Hepatocyte (in vitro differentiated cells): ENCODE measurements around the gene DDX5. TPM values are rescaled to one million over a fixed set of nuclear protein-coding genes. Genes with fewer than 3 reads are reported as not detected.

Source experiments
- DNase-seq: peaks from one replicate; pipeline ENCODE4 v3.0.0-alpha.2; 2016; ENCODE audit warnings: low spot score
- H2AFZ ChIP-seq: fragments of 200-600 bp; sonication (generic); 2 replicates; pipeline ENCODE4 v1.6.0; 2016; ENCODE audit warnings: antibody characterized with exemption, mild to moderate bottlenecking
- H3K27ac ChIP-seq: fragments of 200-600 bp; sonication (generic); 2 replicates; pipeline ENCODE4 v1.5.1; 2016; ENCODE audit warnings: mild to moderate bottlenecking
- H3K27me3 ChIP-seq: fragments of 200-600 bp; sonication (generic); 2 replicates; pipeline ENCODE4 v1.6.1; 2016
- H3K36me3 ChIP-seq: fragments of 200-600 bp; sonication (generic); replicated peaks from 2 replicates; pipeline ENCODE4 v1.5.1; 2016; ENCODE audit warnings: low read depth; ENCODE audit not compliant: insufficient read depth
- H3K4me1 ChIP-seq: fragments of 200-600 bp; sonication (generic); 2 replicates; pipeline ENCODE4 v1.5.1; 2016; ENCODE audit warnings: mild to moderate bottlenecking, moderate library complexity; ENCODE audit not compliant: insufficient read depth
- H3K4me2 ChIP-seq: fragments of 200-600 bp; sonication (generic); 2 replicates; pipeline ENCODE4 v1.6.0; 2016
- H3K4me3 ChIP-seq: fragments of 200-600 bp; sonication (generic); 2 replicates; pipeline ENCODE4 v1.5.1; 2016; ENCODE audit warnings: mild to moderate bottlenecking
- H3K79me2 ChIP-seq: fragments of 200-600 bp; sonication (generic); 2 replicates; pipeline ENCODE4 v1.6.0; 2017; ENCODE audit warnings: mild to moderate bottlenecking
- H3K9me2 ChIP-seq: fragments of 200-600 bp; sonication (generic); replicated peaks from 2 replicates; pipeline ENCODE4 v1.6.0; 2017; ENCODE audit warnings: mild to moderate bottlenecking; ENCODE audit not compliant: insufficient read depth
- H3K9me3 ChIP-seq: fragments of 200-600 bp; sonication (generic); 2 replicates; pipeline ENCODE4 v1.5.1; 2016; ENCODE audit warnings: low read depth, mild to moderate bottlenecking
- H4K20me1 ChIP-seq: fragments of 200-600 bp; sonication (generic); 2 replicates; pipeline ENCODE4 v1.6.0; 2016; ENCODE audit warnings: mild to moderate bottlenecking; ENCODE audit not compliant: insufficient read depth, poor library complexity, severe bottlenecking
- CTCF ChIP-seq: fragments of 200-600 bp; sonication (generic); IDR thresholded peaks from 2 replicates; pipeline ENCODE4 v1.5.1; 2016; ENCODE audit warnings: antibody characterized with exemption, mild to moderate bottlenecking; ENCODE audit not compliant: poor library complexity
- EZH2 ChIP-seq: fragments of 200-600 bp; sonication (generic); IDR thresholded peaks from 2 replicates; pipeline ENCODE4 v1.6.1; 2016; ENCODE audit warnings: antibody characterized with exemption, mild to moderate bottlenecking, borderline replicate concordance
- EZH2phosphoT487 ChIP-seq: fragments of 200-600 bp; sonication (generic); IDR thresholded peaks from one replicate; pipeline ENCODE4 v1.6.1; 2018; ENCODE audit warnings: antibody characterized with exemption, mild to moderate bottlenecking, low read depth, moderate library complexity; ENCODE audit not compliant: unreplicated experiment, severe bottlenecking
- WGBS: methylation state at CpG from one replicate; pipeline ENCODE4 v1.1.6; 2016; ENCODE audit warnings: low lambda C conversion rate; ENCODE audit errors: missing lambda C conversion rate; 5-methylcytosine and 5-hydroxymethylcytosine counted together
- polyA plus RNA-seq: library from polyadenylated mRNA; unstranded; fragments of >200 nt; fragmentation: Nextera tagmentation; extraction: Ambion mirVana; gene quantifications from 2 replicates; pipeline ENCODE4 v1.2.1, GENCODE V29; 2016
- total RNA-seq: library from RNA; depleted of rRNA; stranded (reverse); fragments of >200 nt; gene quantifications from 2 replicates; pipeline ENCODE4 v1.2.3, GENCODE V29; 2014

DDX5 gene
- total and polyA plus RNA-seq, 2 experiments from 2014 or later = 513 to 786 TPM

- no peak for DNase-seq
- TF ChIP-seq CTCF (no peak), EZH2 (no peak), EZH2phosphoT487 (no peak)
- no peaks in the 10 kb centered on the region for H3K9me3 ChIP-seq
- H3K27me3 ChIP-seq = no peaks in the 10 kb centered on the region
- H2AFZ ChIP-seq = no peak overlapping the region
- WGBS = 89% methylated on average over 5 of the region's 5 CpGs
- no peaks in the 10 kb centered on the region for H4K20me1 ChIP-seq
- H3K4me3 ChIP-seq = no peak overlapping the region
- no peak overlapping the region for H3K4me2 ChIP-seq
- H3K79me2 ChIP-seq = no peaks in the 10 kb centered on the region
- H3K27ac ChIP-seq = no peak overlapping the region
- H3K9me2 ChIP-seq = no peaks in the 10 kb centered on the region
- H3K36me3 ChIP-seq = no peaks in the 10 kb centered on the region
- no peaks in the 10 kb centered on the region for H3K4me1 ChIP-seq
These were observed 34.2 kb upstream of the DDX5 start for GRCh38 chr17:64540118-64540776.

GRCh38 chr17:64538508-64539130 lies 32.5 kb upstream of the DDX5 start:
- WGBS = 86% methylated on average over 7 of the region's 7 CpGs
- H3K4me2 ChIP-seq = no peak overlapping the region

GRCh38 chr17:64537488-64537887 lies 31.4 kb upstream of the DDX5 start:
- Histone ChIP-seq H3K4me1 (no peaks in the 10 kb centered on the region), H3K27ac (no peak overlapping the region), H2AFZ (no peak overlapping the region), H3K4me3 (no peak overlapping the region), H3K79me2 (no peaks in the 10 kb centered on the region), H4K20me1 (no peaks in the 10 kb centered on the region), H3K9me2 (no peaks in the 10 kb centered on the region), H3K4me2 (no peak overlapping the region), H3K9me3 (no peaks in the 10 kb centered on the region), H3K27me3 (no peaks in the 10 kb centered on the region), H3K36me3 (no peaks in the 10 kb centered on the region)
- WGBS = 94% methylated on average over 5 of the region's 5 CpGs
- DNase-seq = no peak
- TF ChIP-seq EZH2phosphoT487 (no peak), EZH2 (no peak), CTCF (no peak)

More at GRCh38 chr17:64538508-64539130, 32.5 kb upstream of the DDX5 start:
- Histone ChIP-seq H3K9me2 (no peaks in the 10 kb centered on the region), H3K4me1 (no peaks in the 10 kb centered on the region), H3K27me3 (no peaks in the 10 kb centered on the region), H3K79me2 (no peaks in the 10 kb centered on the region), H3K36me3 (no peaks in the 10 kb centered on the region), H4K20me1 (no peaks in the 10 kb centered on the region), H2AFZ (no peak overlapping the region), H3K4me3 (no peak overlapping the region), H3K9me3 (no peaks in the 10 kb centered on the region), H3K27ac (no peak overlapping the region)
- TF ChIP-seq EZH2 = no peak
- DNase-seq = no peak

GRCh38 chr17:64536913-64537312 lies 30.8 kb upstream of the DDX5 start:
- H3K9me2 ChIP-seq = no peaks in the 10 kb centered on the region
- H3K36me3 ChIP-seq = no peaks in the 10 kb centered on the region
- H2AFZ ChIP-seq = no peak overlapping the region
- H4K20me1 ChIP-seq = no peaks in the 10 kb centered on the region
- H3K4me3 ChIP-seq = no peak overlapping the region
- TF ChIP-seq CTCF = no peak
- TF ChIP-seq EZH2 = no peak
- TF ChIP-seq EZH2phosphoT487 = no peak
- H3K27ac ChIP-seq = no peak overlapping the region
- no peaks in the 10 kb centered on the region for H3K4me1 ChIP-seq
- DNase-seq = no peak
- no peak overlapping the region for H3K4me2 ChIP-seq
- no peaks in the 10 kb centered on the region for H3K79me2 ChIP-seq
- H3K9me3 ChIP-seq = no peaks in the 10 kb centered on the region
- H3K27me3 ChIP-seq = no peaks in the 10 kb centered on the region
- 89% methylated on average over 2 of the region's 2 CpGs for WGBS
